Measurements from ENCODE around the gene FRYL. TPM values are rescaled to one million over a fixed set of nuclear protein-coding genes. Genes with fewer than 3 reads are reported as not detected.

Gene FRYL
- total RNA-seq, 1 experiment from 2014 or later, result 47.7 TPM

- no TSS peak for BruUV-seq (replicated peaks)
- H3K4me2 ChIP-seq (ENCODE audit: low read length), result no peak overlapping the region
- H4K20me1 ChIP-seq (ENCODE audit: insufficient read depth), result no peaks in the 10 kb centered on the region
- DNase-seq (ENCODE audit: low read depth, low spot score) (no peak), ATAC-seq (no peak)
- CTCF ChIA-PET, result no interaction called here
- RAD21 ChIA-PET (ENCODE audit: low non-redundant PET in 1 of 2, low total read pairs in 2 of 2, uncharacterized antibody in 2 of 2, unreplicated experiment in 2 of 2), result no interaction called here
- TF ChIP-seq REST (IDR thresholded peaks at IDR 0.05; ENCODE audit: low read depth), result no peak
- no peak for TF ChIP-seq YY1 (IDR thresholded peaks at IDR 0.05; ENCODE audit: extremely low read depth, insufficient replicate concordance, low read depth, low read length)
- TF ChIP-seq EZH2 (IDR thresholded peaks at IDR 0.05), result no peak
- no peak for TF ChIP-seq ZFX (IDR thresholded peaks at IDR 0.05)
- TF ChIP-seq POLR2A (IDR thresholded peaks at IDR 0.05; ENCODE audit: borderline replicate concordance, extremely low read depth, insufficient read depth, insufficient read length), result no peak
- no peak for TF ChIP-seq MAX (IDR thresholded peaks at IDR 0.05)
- TF ChIP-seq ZBTB33 (IDR thresholded peaks at IDR 0.05; ENCODE audit: extremely low read depth, insufficient replicate concordance, low read length), result no peak
- TF ChIP-seq ATF3 (IDR thresholded peaks at IDR 0.05), result no peak
- H3K4me1 ChIP-seq (ENCODE audit: control insufficient read depth in 1 of 2, insufficient read depth in 2 of 2, low read length in 2 of 2), result no peaks in the 10 kb centered on the region
- no peak overlapping the region for H2AFZ ChIP-seq (ENCODE audit: low read depth, low read length, poor library complexity, severe bottlenecking)
- H3K9ac ChIP-seq (ENCODE audit: low read length), result no peak overlapping the region
- peaks cover 0 to 2% of the 10 kb centered on the region in 2 experiments; a peak in 1 of 4 replicates for H3K36me3 ChIP-seq (ENCODE audit: control insufficient read depth in 1 of 2, insufficient read depth in 2 of 2, low read length in 2 of 2)
- H3K9me2 ChIP-seq (ENCODE audit: insufficient read depth), result no peaks in the 10 kb centered on the region
- H3K9me3 ChIP-seq (ENCODE audit: control insufficient read depth in 1 of 2, insufficient read depth in 1 of 2, low read depth in 1 of 2, low read length in 2 of 2), result no peaks in the 10 kb centered on the region
- no peak overlapping the region for H3K27ac ChIP-seq (ENCODE audit: low read depth, low read length)
- H3K27me3 ChIP-seq (ENCODE audit: insufficient read depth, low read length), result no peaks in the 10 kb centered on the region
- no peak overlapping the region for H3K4me3 ChIP-seq (replicated peaks in 1 of 2; ENCODE audit: low read depth in 1 of 2, low read length in 2 of 2)
- intact Hi-C loops (cut with micrococcal nuclease), result no loop called here
- no peaks in the 10 kb centered on the region for H3K79me2 ChIP-seq (ENCODE audit: insufficient read depth, low read length)
- POLR2A ChIA-PET, result no interaction called here
These were observed 286.5 kb downstream of the FRYL start for GRCh38 chr4:48493452-48494100.

All from HCT116 (cell line).